Peyer's patch (tissue), 4 donors: Measurements from ENCODE around the gene SLC6A6.

Source experiments
- CTCF ChIP-seq, 6 experiments: fragments of 450-650 bp in 4 of 6; fragments of 200-600 bp in 2 of 6; sonication (generic) in 1 of 6; IDR thresholded peaks; one replicate each; pipeline ENCODE4 v1.5.1; 2017 to 2019; ENCODE audit warnings: antibody characterized with exemption in 6 of 6, mild to moderate bottlenecking in 3 of 6, moderate library complexity in 1 of 6
- POLR2A ChIP-seq, 2 donors: fragments of 450-650 bp; IDR thresholded peaks; one replicate each; pipeline ENCODE4 v1.5.1; 2017; ENCODE audit warnings: antibody characterized with exemption in 2 of 2, mild to moderate bottlenecking in 2 of 2, moderate library complexity in 2 of 2

DNA sequence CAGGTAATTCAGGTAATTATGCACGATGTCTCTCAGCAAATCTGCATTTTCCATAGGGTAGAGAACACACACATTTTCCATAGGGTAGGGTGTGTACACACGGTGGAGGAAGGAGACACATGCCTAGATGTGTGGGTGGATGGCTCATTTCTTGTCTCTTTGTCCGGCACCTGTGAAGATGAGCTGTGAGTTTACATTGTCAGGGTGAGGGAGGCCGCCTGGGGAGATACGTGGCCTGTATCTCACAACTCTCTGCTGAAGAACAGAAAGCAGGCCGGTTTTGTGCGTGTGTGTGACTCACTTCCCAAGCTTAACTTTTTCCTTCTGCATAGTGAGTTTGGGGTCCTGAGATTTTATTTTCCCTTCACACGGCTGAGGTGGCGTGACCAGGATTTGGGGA lies 60.3 kb downstream of the SLC6A6 start:
- no peak for TF ChIP-seq CTCF (IDR thresholded peaks at IDR 0.05)
- TF ChIP-seq POLR2A (IDR thresholded peaks at IDR 0.05) = no peak
